Measurements from ENCODE around the gene DNAAF8.

DNAAF8 gene

DNA sequence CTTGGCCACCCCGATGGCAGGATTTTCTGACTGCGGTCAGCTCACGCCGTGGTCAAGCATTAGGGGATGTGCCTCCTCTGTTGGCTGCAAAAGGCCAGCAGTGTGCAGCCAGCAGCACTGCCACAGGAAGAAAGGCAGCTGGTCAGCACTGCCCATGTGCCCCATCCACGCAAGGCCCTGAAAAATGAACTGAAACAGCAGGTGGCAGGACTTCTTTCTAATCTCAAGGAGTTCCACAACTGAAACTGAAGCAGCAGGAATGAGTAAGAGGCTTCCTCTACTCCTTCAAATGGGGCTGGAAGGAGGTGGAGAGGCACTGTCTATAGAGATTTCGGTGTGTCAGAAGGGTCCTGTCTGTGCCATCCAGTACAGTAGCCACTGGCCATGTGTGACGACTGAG lies 29.5 kb downstream of the DNAAF8 start:
- ATAC-seq (ENCODE audit: insufficient read depth, low read depth) = no peak
- peaks cover 62% of the 10 kb centered on the region for H3K36me3 ChIP-seq (ENCODE audit: insufficient read depth, low read length)
- no peak overlapping the region for H3K9ac ChIP-seq (ENCODE audit: low read depth, low read length)
- peaks cover 26% of the 10 kb centered on the region for H3K79me2 ChIP-seq (ENCODE audit: insufficient read depth, low read length)
- H3K4me2 ChIP-seq (ENCODE audit: insufficient read depth, low read length) = no peak overlapping the region
- no peaks in the 10 kb centered on the region for H3K27me3 ChIP-seq (ENCODE audit: insufficient read depth, low read length, poor library complexity)
- no peak overlapping the region for H3K4me3 ChIP-seq (ENCODE audit: low read depth in 1 of 2, low read length in 2 of 2)
- peaks cover 34% of the 10 kb centered on the region for H3K4me1 ChIP-seq (ENCODE audit: insufficient read depth, low read length)
- TF ChIP-seq CTCF (IDR thresholded peaks at IDR 0.05; ENCODE audit: borderline replicate concordance, extremely low read depth, low read length, poor library complexity, severe bottlenecking) (no peak), EZH2 (IDR thresholded peaks at IDR 0.05; ENCODE audit: borderline replicate concordance, low read depth, low read length, severe bottlenecking) (no peak)
- H3K27ac ChIP-seq (ENCODE audit: low read length) = no peak overlapping the region
- H4K20me1 ChIP-seq (ENCODE audit: insufficient read depth, low read length) = 0 out of 2 replicates have a peak, but pooled peaks cover 3% of the 10 kb centered on the region
- no peak for DNase-seq
- no peaks in the 10 kb centered on the region for H3K9me3 ChIP-seq (ENCODE audit: insufficient read depth, low read length, severe bottlenecking)
- H2AFZ ChIP-seq (ENCODE audit: low read depth, low read length) = no peak overlapping the region

GRCh38 chr16:4765511-4766474 lies 31.5 kb downstream of the DNAAF8 start:
- H3K4me1 ChIP-seq (ENCODE audit: insufficient read depth, low read length) = peaks cover 34% of the 10 kb centered on the region
- H3K9me3 ChIP-seq (ENCODE audit: insufficient read depth, low read length, severe bottlenecking) = no peaks in the 10 kb centered on the region
- H3K4me3 ChIP-seq (ENCODE audit: low read depth in 1 of 2, low read length in 2 of 2) = peak overlapping the region; percentile 84 to 89; a peak in 3 of 4 replicates
- H2AFZ ChIP-seq (ENCODE audit: low read depth, low read length) = peak overlapping the region; percentile 98
- peaks cover 26% of the 10 kb centered on the region for H3K79me2 ChIP-seq (ENCODE audit: insufficient read depth, low read length)
- DNase-seq (no peak), ATAC-seq (ENCODE audit: insufficient read depth, low read depth) (no peak)
- peaks cover 42% of the 10 kb centered on the region for H3K36me3 ChIP-seq (ENCODE audit: insufficient read depth, low read length)
- peak overlapping the region; percentile 85 for H3K4me2 ChIP-seq (ENCODE audit: insufficient read depth, low read length)
- H3K9ac ChIP-seq (ENCODE audit: low read depth, low read length) = peak overlapping the region; percentile 84
- TF ChIP-seq CTCF (IDR thresholded peaks at IDR 0.05; ENCODE audit: borderline replicate concordance, extremely low read depth, low read length, poor library complexity, severe bottlenecking) = no peak
- no peak for TF ChIP-seq EZH2 (IDR thresholded peaks at IDR 0.05; ENCODE audit: borderline replicate concordance, low read depth, low read length, severe bottlenecking)
- 0 out of 2 replicates have a peak, but pooled peaks cover 3% of the 10 kb centered on the region for H4K20me1 ChIP-seq (ENCODE audit: insufficient read depth, low read length)
- peak overlapping the region; percentile 75 for H3K27ac ChIP-seq (ENCODE audit: low read length)
- H3K27me3 ChIP-seq (ENCODE audit: insufficient read depth, low read length, poor library complexity) = no peaks in the 10 kb centered on the region

- peak within 1 kb of the TSS; percentile 98 for H2AFZ ChIP-seq (ENCODE audit: low read depth, low read length)
Observed at GRCh38 chr16:4766875-4767628, 32.7 kb downstream of the DNAAF8 start, which contains the start of gene ZNF500. Gene ZNF500 (minus strand): TSS chr16:4767162. CDS start chr16:4765978, 1,184 bp downstream.

More at GRCh38 chr16:4766875-4767628, 32.7 kb downstream of the DNAAF8 start, which contains the start of gene ZNF500:
- TF ChIP-seq EZH2 (IDR thresholded peaks at IDR 0.05; ENCODE audit: borderline replicate concordance, low read depth, low read length, severe bottlenecking) = no peak
- TF ChIP-seq CTCF (IDR thresholded peaks at IDR 0.05; ENCODE audit: borderline replicate concordance, extremely low read depth, low read length, poor library complexity, severe bottlenecking) = no peak
- Histone ChIP-seq H3K9me3 (ENCODE audit: insufficient read depth, low read length, severe bottlenecking) (no peaks in the 10 kb centered on the region), H3K36me3 (ENCODE audit: insufficient read depth, low read length) (peaks cover 34% of the 10 kb centered on the region), H3K27ac (ENCODE audit: low read length) (peak within 1 kb of the TSS; percentile 75), H3K4me1 (ENCODE audit: insufficient read depth, low read length) (peaks cover 34% of the 10 kb centered on the region), H4K20me1 (ENCODE audit: insufficient read depth, low read length) (0 out of 2 replicates have a peak, but pooled peaks cover 3% of the 10 kb centered on the region), H3K4me3 (ENCODE audit: low read depth in 1 of 2, low read length in 2 of 2) (peak within 1 kb of the TSS; percentile 84 to 89), H3K27me3 (ENCODE audit: insufficient read depth, low read length, poor library complexity) (no peaks in the 10 kb centered on the region), H3K79me2 (ENCODE audit: insufficient read depth, low read length) (peaks cover 26% of the 10 kb centered on the region), H3K9ac (ENCODE audit: low read depth, low read length) (peak within 1 kb of the TSS; percentile 84), H3K4me2 (ENCODE audit: insufficient read depth, low read length) (peak within 1 kb of the TSS; percentile 85)
- DNase-seq (peak; percentile 97), ATAC-seq (ENCODE audit: insufficient read depth, low read depth) (peak; percentile 96)

Data from DND-41 (cell line).